Neuronal stem cell (in vitro differentiated cells): ENCODE results near the gene DIP2C.

Experiments used
- DNase-seq: peaks from one replicate; pipeline ENCODE4 v3.0.0-alpha.2; 2013; ENCODE audit warnings: low spot score
- H2AFZ ChIP-seq: one replicate; pipeline ENCODE4 v1.6.1; 2013; ENCODE audit warnings: mild to moderate bottlenecking, low read length, inconsistent platforms
- H2AK5ac ChIP-seq: 2 replicates; pipeline ENCODE4 v1.6.1; 2013; ENCODE audit warnings: low read depth, mild to moderate bottlenecking, inconsistent platforms, low read length, moderate library complexity, mixed read lengths
- H2BK120ac ChIP-seq: 2 replicates; pipeline ENCODE4 v1.6.1; 2013; ENCODE audit warnings: low read depth, mild to moderate bottlenecking, inconsistent platforms, low read length, moderate library complexity, mixed read lengths
- H2BK12ac ChIP-seq: one replicate; pipeline ENCODE4 v1.6.1; 2013; ENCODE audit warnings: low read length, inconsistent platforms
- H2BK15ac ChIP-seq: 2 replicates; pipeline ENCODE4 v1.6.1; 2013; ENCODE audit warnings: mild to moderate bottlenecking, low read length, inconsistent platforms, mixed read lengths
- H2BK5ac ChIP-seq: one replicate; pipeline ENCODE4 v1.6.1; 2013; ENCODE audit warnings: inconsistent platforms, mild to moderate bottlenecking, low read length, moderate library complexity
- H3K14ac ChIP-seq: one replicate; pipeline ENCODE4 v1.6.1; 2013; ENCODE audit warnings: low read length, inconsistent platforms
- H3K18ac ChIP-seq: 2 replicates; pipeline ENCODE4 v1.6.1; 2013; ENCODE audit warnings: low read length, inconsistent platforms
- H3K23ac ChIP-seq: 2 replicates; pipeline ENCODE4 v1.6.1; 2013; ENCODE audit warnings: low read depth, mild to moderate bottlenecking, mixed read lengths, low read length, inconsistent platforms; ENCODE audit not compliant: poor library complexity
- H3K27ac ChIP-seq: replicated peaks from 3 replicates; pipeline ENCODE4 v1.5.1; 2013; ENCODE audit warnings: low read length, inconsistent platforms
- H3K27me3 ChIP-seq, 3 experiments: 2 replicates each; pipeline ENCODE4 v1.6.1; 2013; ENCODE audit warnings: low read length in 3 of 3, mild to moderate bottlenecking in 2 of 3, inconsistent platforms in 1 of 3, low read depth in 1 of 3, mixed read lengths in 1 of 3, moderate library complexity in 1 of 3; ENCODE audit not compliant: control insufficient read depth in 3 of 3, insufficient read depth in 3 of 3
- H3K36me3 ChIP-seq, 2 donors: replicated peaks in 1 of 2; 2 replicates each; pipeline ENCODE4 v1.6.1; 2013; ENCODE audit warnings: low read length in 2 of 2; ENCODE audit not compliant: control insufficient read depth in 2 of 2, insufficient read depth in 2 of 2
- H3K4ac ChIP-seq: 2 replicates; pipeline ENCODE4 v1.6.1; 2013; ENCODE audit warnings: inconsistent platforms, mild to moderate bottlenecking, low read length, moderate library complexity
- H3K4me1 ChIP-seq, 2 donors: 1 replicate in 1 of 2; 2 replicates in 1 of 2; pipeline ENCODE4 v1.6.1; 2013; ENCODE audit warnings: low read length in 2 of 2, low read depth in 1 of 2; ENCODE audit not compliant: control insufficient read depth in 2 of 2, insufficient read depth in 1 of 2
- H3K4me2 ChIP-seq: one replicate; pipeline ENCODE4 v1.6.1; 2013; ENCODE audit warnings: mild to moderate bottlenecking, low read length, inconsistent platforms; ENCODE audit not compliant: insufficient read depth, poor library complexity, severe bottlenecking
- H3K4me3 ChIP-seq, 2 donors: 2 replicates each; pipeline ENCODE4 v1.5.1; 2013; ENCODE audit warnings: low read length in 2 of 2, mild to moderate bottlenecking in 2 of 2, inconsistent platforms in 1 of 2, moderate library complexity in 1 of 2
- H3K79me1 ChIP-seq: one replicate; pipeline ENCODE4 v1.6.1; 2013; ENCODE audit warnings: low read depth, mild to moderate bottlenecking, inconsistent platforms, low read length, moderate library complexity
- H3K9ac ChIP-seq: one replicate; pipeline ENCODE4 v1.6.1; 2013; ENCODE audit warnings: mild to moderate bottlenecking, low read depth, low read length, inconsistent platforms; ENCODE audit not compliant: poor library complexity
- H3K9me3 ChIP-seq, 2 donors: replicated peaks in 1 of 2; 2 replicates each; pipeline versions ENCODE3 to v1.6.1; 2013; ENCODE audit warnings: low read length in 2 of 2, mild to moderate bottlenecking in 2 of 2, inconsistent platforms in 1 of 2, low read depth in 1 of 2, mixed read lengths in 1 of 2, moderate library complexity in 1 of 2; ENCODE audit not compliant: control insufficient read depth in 2 of 2, insufficient read depth in 1 of 2
- H4K8ac ChIP-seq: one replicate; pipeline ENCODE4 v1.6.1; 2013; ENCODE audit warnings: low read depth, mild to moderate bottlenecking, inconsistent platforms, low read length, moderate library complexity
- H4K91ac ChIP-seq: one replicate; pipeline ENCODE4 v1.6.1; 2013; ENCODE audit warnings: low read length, low read depth, mild to moderate bottlenecking, inconsistent platforms; ENCODE audit not compliant: poor library complexity
- WGBS, 2 donors: extraction: QIAGEN DNeasy Blood & Tissue Kit; methylation state at CpG; one replicate each; pipeline ENCODE4 v1.1.7; 2013; ENCODE audit warnings: missing lambda C conversion rate in 2 of 2, mixed read lengths in 1 of 2; ENCODE audit not compliant: insufficient read length in 2 of 2, insufficient replicate concordance in 1 of 2; ENCODE audit errors: extremely low coverage in 2 of 2; 5-methylcytosine and 5-hydroxymethylcytosine counted together

The DIP2C gene

DNA sequence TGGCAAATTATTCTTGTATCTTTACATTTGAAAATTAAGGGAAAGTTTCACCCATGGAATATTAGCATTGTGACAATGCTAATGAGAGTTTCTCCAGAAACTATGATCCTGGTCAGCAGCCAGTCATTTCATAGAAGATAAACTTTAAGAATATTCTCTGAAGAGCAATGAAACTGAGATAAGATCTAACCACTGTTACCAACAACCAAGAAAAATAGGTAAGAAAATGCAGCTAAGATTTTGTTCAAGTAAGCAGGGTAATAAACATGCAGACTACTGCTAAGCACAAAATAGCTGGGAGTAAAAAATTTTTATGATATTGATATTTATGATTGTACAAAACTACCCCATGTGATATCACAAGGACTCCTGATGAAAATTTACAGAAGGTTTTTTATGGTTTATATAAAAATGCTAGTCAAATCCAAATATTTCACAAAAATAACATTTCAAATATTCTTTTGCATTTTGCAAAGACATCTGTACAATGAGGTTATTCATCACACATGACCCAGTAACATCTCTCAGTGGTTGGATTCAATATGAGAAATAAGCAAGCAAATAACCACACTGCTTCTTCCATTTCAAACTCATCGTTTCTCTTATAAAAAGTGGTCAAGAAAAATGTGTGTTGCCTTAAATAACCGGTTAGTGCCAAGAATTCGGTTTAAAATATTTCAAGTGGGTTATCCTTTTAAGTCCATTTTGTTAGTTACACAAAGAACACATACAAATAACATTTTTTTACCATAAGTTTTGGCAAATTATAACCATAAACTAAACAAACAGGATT, 251.6 kb downstream of the DIP2C start:
- H4K91ac ChIP-seq = no peak overlapping the region
- no peak overlapping the region for H3K23ac ChIP-seq
- H3K14ac ChIP-seq = no peak overlapping the region
- no peak overlapping the region for H2BK5ac ChIP-seq
- H2AK5ac ChIP-seq = no peak overlapping the region
- H3K36me3 ChIP-seq = peaks cover 7 to 48% of the 10 kb centered on the region in 2 donors
- no CpG with 5 or more reads among the region's 3 CpGs for WGBS, 2 donors
- H3K79me1 ChIP-seq = peaks cover 3% of the 10 kb centered on the region
- no peak overlapping the region for H2AFZ ChIP-seq
- no peak for DNase-seq
- no peaks in the 10 kb centered on the region for H3K4me1 ChIP-seq
- H3K4me3 ChIP-seq = no peak overlapping the region
- no peak overlapping the region for H3K27ac ChIP-seq
- H3K27me3 ChIP-seq = no peaks in the 10 kb centered on the region
- no peak overlapping the region for H4K8ac ChIP-seq
- no peak overlapping the region for H3K4me2 ChIP-seq
- no peak overlapping the region for H2BK12ac ChIP-seq
- no peak overlapping the region for H2BK15ac ChIP-seq
- H3K18ac ChIP-seq = no peak overlapping the region
- H3K9me3 ChIP-seq = peaks cover 3 to 4% of the 10 kb centered on the region in 2 donors
- no peak overlapping the region for H2BK120ac ChIP-seq
- no peak overlapping the region for H3K4ac ChIP-seq
- H3K9ac ChIP-seq = no peak overlapping the region

DNA sequence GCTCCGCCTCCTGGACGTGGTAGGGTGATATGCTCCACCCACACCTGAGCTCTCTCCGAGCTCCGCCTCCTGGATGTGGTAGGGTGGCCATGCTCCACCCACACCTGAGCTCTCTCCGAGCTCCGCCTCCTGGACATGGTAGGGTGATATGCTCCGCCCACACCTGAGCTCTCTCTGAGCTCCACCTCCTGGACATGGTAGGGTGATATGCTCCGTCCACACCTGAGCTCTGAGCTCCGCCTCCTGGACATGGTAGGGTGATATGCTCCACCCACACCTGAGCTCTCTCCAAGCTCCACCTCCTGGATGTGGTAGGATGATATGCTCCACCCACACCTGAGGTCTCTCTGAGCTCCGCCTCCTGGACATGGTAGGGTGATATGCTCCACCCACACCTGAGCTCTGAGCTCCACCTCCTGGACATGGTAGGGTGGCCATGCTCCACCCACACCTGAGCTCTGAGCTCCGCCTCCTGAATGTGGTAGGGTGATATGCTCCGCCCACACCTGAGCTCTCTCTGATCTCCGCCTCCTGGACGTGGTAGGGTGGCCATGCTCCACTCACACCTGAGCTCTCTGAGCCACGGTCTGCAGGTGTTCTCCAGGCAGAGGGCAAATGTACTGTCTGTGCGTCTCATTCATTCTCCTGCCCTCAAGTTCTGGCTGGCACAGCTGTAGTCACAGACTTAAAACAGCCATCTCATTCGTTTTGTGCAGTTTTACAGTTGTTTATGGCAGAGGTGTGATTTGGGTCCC, 252.4 kb downstream of the DIP2C start:
- H3K36me3 ChIP-seq = peaks cover 7 to 51% of the 10 kb centered on the region in 2 donors
- no peak overlapping the region for H3K27ac ChIP-seq
- H3K79me1 ChIP-seq = peaks cover 3% of the 10 kb centered on the region
- no peak overlapping the region for H2BK12ac ChIP-seq
- H2BK120ac ChIP-seq = no peak overlapping the region
- no peak overlapping the region for H2BK15ac ChIP-seq
- no peak overlapping the region for H3K9ac ChIP-seq
- H3K4me3 ChIP-seq = peak overlapping the region in 1 of 2 donors; percentile 19
- H3K23ac ChIP-seq = no peak overlapping the region
- no peak overlapping the region for H4K8ac ChIP-seq
- H3K4me2 ChIP-seq = no peak overlapping the region
- peaks cover 4 to 10% of the 10 kb centered on the region in 2 donors for H3K9me3 ChIP-seq
- no peaks in the 10 kb centered on the region for H3K4me1 ChIP-seq
- no peak overlapping the region for H2AFZ ChIP-seq
- no peak overlapping the region for H3K18ac ChIP-seq
- H2BK5ac ChIP-seq = no peak overlapping the region
- no peak overlapping the region for H2AK5ac ChIP-seq
- WGBS, 2 donors = no CpG with 5 or more reads among the region's 17 CpGs
- no peak overlapping the region for H3K4ac ChIP-seq
- H3K27me3 ChIP-seq = no peaks in the 10 kb centered on the region
- no peak overlapping the region for H3K14ac ChIP-seq
- no peak overlapping the region for H4K91ac ChIP-seq
- DNase-seq = no peak

DNA sequence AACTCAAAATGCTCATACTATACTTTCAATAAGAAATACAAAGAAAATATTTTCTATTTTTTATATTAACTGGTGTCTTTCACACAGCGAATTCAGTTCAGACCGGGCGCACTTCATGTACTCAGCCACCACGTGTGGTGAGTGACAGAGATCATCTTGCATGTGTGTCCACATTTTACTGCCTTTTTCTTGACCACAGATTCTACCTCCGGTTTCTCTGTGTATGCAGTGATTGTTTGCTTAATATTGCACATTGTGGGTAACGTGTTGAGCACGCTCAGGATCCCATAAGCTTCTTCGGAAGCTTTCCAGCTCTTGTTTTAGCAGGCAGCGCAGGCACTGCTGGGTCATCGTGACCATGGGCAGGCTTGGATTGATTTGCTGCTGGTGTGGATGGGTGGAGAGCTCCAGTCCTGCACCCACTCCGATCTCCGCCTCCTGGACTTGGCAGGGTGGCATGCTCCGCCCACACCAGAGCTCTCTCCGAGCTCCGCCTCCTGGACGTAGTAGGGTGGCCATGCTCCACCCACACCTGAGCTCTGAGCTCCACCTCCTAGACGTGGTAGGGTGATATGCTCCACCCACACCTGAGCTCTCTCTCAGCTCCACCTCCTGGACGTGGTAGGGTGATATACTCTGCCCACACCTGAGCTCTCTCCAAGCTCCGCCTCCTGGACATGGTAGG, 253.3 kb downstream of the DIP2C start:
- DNase-seq = no peak
- no peak overlapping the region for H2BK120ac ChIP-seq
- peaks cover 3% of the 10 kb centered on the region for H3K79me1 ChIP-seq
- H3K27ac ChIP-seq = no peak overlapping the region
- H3K4me1 ChIP-seq = no peaks in the 10 kb centered on the region
- no peak overlapping the region for H4K8ac ChIP-seq
- no peak overlapping the region for H2BK12ac ChIP-seq
- peak overlapping the region; percentile 21 for H3K9ac ChIP-seq
- no peak overlapping the region for H2AFZ ChIP-seq
- H2AK5ac ChIP-seq = no peak overlapping the region
- peaks cover 7 to 51% of the 10 kb centered on the region in 2 donors for H3K36me3 ChIP-seq
- H3K18ac ChIP-seq = no peak overlapping the region
- H4K91ac ChIP-seq = no peak overlapping the region
- no peak overlapping the region for H3K4me2 ChIP-seq
- no peak overlapping the region for H3K4me3 ChIP-seq
- peak overlapping the region; percentile 90 for H2BK5ac ChIP-seq
- H3K4ac ChIP-seq = no peak overlapping the region
- no peak overlapping the region for H3K14ac ChIP-seq
- H2BK15ac ChIP-seq = no peak overlapping the region
- H3K9me3 ChIP-seq = peaks cover 4 to 15% of the 10 kb centered on the region in 2 donors
- no peaks in the 10 kb centered on the region for H3K27me3 ChIP-seq
- no CpG with 5 or more reads among the region's 19 CpGs for WGBS, 2 donors
- H3K23ac ChIP-seq = peak overlapping the region; percentile 65

DNA sequence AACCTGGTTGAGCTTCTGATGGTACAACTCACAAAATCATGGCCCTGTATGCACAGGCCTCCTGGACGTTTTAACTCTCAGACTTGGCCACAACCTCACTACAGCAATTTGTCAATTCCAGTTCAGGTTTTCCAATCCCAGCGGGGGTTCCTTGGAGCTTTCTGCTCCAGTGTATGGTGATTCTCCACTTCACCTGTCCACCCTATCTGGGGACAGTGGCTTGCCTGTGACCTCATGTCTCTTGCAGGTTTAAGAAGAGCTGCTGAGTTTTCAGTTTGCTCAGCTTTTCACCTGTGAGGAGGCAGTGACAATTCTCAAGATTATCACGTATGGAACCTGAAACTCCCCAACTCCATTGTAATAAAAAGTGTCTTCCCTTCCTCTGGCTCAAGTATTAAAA, 254.1 kb downstream of the DIP2C start:
- no peak overlapping the region for H2BK15ac ChIP-seq
- H3K4me2 ChIP-seq = no peak overlapping the region
- no peak overlapping the region for H2AK5ac ChIP-seq
- H3K9me3 ChIP-seq = peaks cover 4 to 15% of the 10 kb centered on the region in 2 donors
- WGBS, 2 donors = no CpG with 5 or more reads among the region's 3 CpGs
- H3K27ac ChIP-seq = no peak overlapping the region
- H3K27me3 ChIP-seq = no peaks in the 10 kb centered on the region
- peaks cover 5 to 45% of the 10 kb centered on the region in 2 donors for H3K36me3 ChIP-seq
- no peak for DNase-seq
- H2BK12ac ChIP-seq = no peak overlapping the region
- no peak overlapping the region for H2AFZ ChIP-seq
- no peaks in the 10 kb centered on the region for H3K4me1 ChIP-seq
- H4K8ac ChIP-seq = no peak overlapping the region
- no peak overlapping the region for H3K23ac ChIP-seq
- no peak overlapping the region for H2BK120ac ChIP-seq
- no peak overlapping the region for H3K14ac ChIP-seq
- H3K4me3 ChIP-seq = no peak overlapping the region
- peaks cover 3% of the 10 kb centered on the region for H3K79me1 ChIP-seq
- H2BK5ac ChIP-seq = no peak overlapping the region
- no peak overlapping the region for H3K4ac ChIP-seq
- no peak overlapping the region for H3K18ac ChIP-seq
- no peak overlapping the region for H3K9ac ChIP-seq
- H4K91ac ChIP-seq = no peak overlapping the region
